Endothelial cell of hepatic sinusoid (primary cell): ENCODE results near the gene PCSK5.

Experiments used
- in situ Hi-C: cut with HindIII; loops from 2 replicates; pipeline ENCODE4 v1.10.0; 2017; ENCODE audit warnings: low sequenced_read_pairs

PCSK5 gene

GRCh38 chr9:75998096-75998780 lies 107.8 kb downstream of the PCSK5 start:
- in situ Hi-C loops = no loop called here

- in situ Hi-C loops = no loop called here
Observed at GRCh38 chr9:76001459-76001858, 111.0 kb downstream of the PCSK5 start.

GRCh38 chr9:76003041-76003440 lies 112.6 kb downstream of the PCSK5 start:
- in situ Hi-C loops = no loop called here

- in situ Hi-C loops = no loop called here
Observed at GRCh38 chr9:76004526-76004925, 114.1 kb downstream of the PCSK5 start.

DNA sequence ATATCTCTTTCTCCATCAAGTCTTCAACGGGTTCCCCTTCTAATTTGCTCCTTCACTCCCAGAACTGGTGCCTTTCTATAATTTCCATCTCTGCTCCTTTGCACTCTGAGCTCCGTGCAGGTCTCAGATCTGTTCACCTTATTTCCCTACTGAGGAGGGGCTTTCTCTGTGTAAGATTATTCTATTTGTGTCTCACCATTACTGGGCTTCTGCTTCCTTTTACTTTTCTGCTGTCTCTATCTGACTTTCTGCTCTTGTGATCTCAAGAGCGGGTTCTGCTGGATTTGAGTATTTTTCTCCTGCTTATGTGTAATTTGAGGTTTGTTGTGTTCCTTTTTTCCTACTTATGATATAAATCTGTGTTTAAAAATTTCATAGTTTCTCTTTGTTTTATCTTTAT lies 117.5 kb downstream of the PCSK5 start:
- in situ Hi-C loops = no loop called here

DNA sequence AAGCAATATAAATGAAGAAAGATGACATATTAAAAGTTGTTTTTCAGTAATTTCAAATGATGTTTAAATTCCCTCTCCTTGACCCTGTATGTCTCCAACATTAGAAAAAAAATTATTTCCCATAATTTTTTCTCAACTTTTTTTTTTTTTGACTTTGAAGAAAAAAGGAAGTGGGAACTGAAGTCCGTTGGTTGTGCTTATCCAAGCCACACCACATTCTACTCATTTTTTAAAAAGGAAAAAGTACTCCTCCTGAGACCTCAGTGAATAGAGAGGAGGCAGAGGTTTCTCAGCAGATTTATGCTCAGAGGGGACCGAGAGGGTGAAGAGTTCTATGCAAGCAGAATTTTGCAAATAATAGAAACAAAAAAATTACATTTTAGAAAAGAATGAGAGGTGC lies 123.3 kb downstream of the PCSK5 start:
- in situ Hi-C loops = no loop called here

GRCh38 chr9:76018235-76018634 lies 127.8 kb downstream of the PCSK5 start:
- in situ Hi-C loops = no loop called here

DNA sequence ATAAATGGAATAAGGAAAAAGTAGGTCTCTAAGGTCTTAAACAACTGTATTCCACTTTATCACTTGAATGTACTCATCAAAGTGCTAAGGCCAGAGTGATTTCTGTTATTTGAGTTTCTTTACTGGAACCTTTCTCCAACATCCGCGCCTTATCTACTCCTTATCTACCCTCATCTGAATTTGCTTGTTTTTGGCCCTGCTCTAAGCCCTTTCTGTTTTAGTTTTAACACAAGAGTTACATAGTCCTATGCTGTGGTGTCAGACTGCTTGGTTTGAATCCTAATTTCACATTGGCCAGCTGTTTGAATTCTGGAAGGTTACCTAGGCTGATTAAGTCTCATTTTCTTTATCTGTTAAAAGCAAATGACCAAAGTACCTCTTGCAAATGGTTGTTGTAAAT lies 128.3 kb downstream of the PCSK5 start:
- in situ Hi-C loops = no loop called here

GRCh38 chr9:76020652-76021051 lies 130.2 kb downstream of the PCSK5 start:
- in situ Hi-C loops = no loop called here

- in situ Hi-C loops = no loop called here
Observed at GRCh38 chr9:76022317-76022716, 131.8 kb downstream of the PCSK5 start.

- in situ Hi-C loops = no loop called here
Observed at GRCh38 chr9:76023715-76024195, 133.3 kb downstream of the PCSK5 start.

DNA sequence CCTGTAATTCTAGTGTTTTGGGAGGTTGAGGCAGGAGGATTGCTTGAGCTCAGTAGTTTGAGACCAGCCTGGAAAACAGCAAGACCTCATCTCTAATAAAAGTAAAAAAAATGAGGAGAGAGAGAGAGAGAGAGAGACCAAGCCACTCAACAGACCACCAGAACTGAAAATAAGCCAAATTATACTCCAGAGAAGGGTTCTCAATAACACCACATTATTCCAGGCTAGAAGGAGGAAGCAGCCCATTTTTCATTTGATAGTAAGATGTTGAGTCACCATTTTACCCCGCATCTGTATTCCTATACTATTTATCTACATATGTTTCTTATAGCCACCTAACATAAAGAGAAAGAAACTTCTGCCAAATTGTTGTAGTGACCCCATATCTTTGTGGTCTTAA lies 134.8 kb downstream of the PCSK5 start:
- in situ Hi-C loops = loop anchor here (25.0 kb wide), 1 partner anchor 112 kb away; no protein-coding TSS in a partner anchor

- in situ Hi-C loops = loop anchor here (25.0 kb wide), 1 partner anchor 111 kb away; no protein-coding TSS in a partner anchor
Observed at GRCh38 chr9:76026796-76027195, 136.3 kb downstream of the PCSK5 start.

- in situ Hi-C loops = loop anchor here (25.0 kb wide), 1 partner anchor 110 kb away; no protein-coding TSS in a partner anchor
Observed at GRCh38 chr9:76027416-76027815, 136.9 kb downstream of the PCSK5 start.

DNA sequence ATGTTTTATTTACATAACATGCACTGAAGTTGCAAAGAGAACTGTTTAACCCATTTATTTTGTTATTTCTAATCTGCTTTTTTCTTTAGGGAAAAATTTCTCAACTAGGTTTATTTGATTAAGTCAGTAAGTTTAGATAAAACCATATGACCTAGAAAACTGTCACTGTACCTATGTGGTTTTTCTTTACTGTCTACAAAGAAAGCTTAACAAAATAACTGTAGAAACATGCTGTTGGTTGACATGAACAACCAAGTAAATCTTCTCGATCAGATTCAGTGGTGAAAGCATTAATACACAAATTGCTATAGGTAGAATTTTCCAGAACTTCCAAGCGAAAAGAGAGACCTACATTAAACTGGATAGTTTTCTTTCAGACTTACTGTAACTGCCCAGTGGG lies 137.4 kb downstream of the PCSK5 start:
- in situ Hi-C loops = loop anchor here (25.0 kb wide), 1 partner anchor 109 kb away; no protein-coding TSS in a partner anchor

- in situ Hi-C loops = loop anchor here (5.0 to 25.0 kb wide), 2 partner anchors 35 to 105 kb away; no protein-coding TSS in a partner anchor
Observed at GRCh38 chr9:76032038-76032796, 141.7 kb downstream of the PCSK5 start.

- in situ Hi-C loops = loop anchor here (5.0 to 25.0 kb wide), 2 partner anchors 34 to 104 kb away; no protein-coding TSS in a partner anchor
Observed at GRCh38 chr9:76032797-76033373, 142.4 kb downstream of the PCSK5 start.

DNA sequence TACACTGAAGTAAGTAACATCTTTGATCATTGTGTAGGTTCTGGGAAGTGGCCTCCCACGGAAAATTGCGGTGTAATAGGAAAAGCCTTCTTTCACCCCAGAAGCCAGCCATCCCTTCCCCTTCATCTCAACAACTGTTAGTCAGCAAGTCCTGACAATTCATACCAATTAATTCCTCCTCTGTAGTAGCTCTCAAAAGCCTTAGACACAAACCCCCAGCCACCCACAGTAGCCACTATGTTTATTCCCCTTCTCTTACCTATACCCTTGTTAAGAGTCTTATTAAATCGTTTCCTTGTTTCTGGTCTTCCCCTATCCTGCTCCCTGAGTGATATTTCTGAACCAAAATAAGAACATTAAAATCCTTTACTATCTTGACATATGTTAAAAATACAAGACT lies 143.6 kb downstream of the PCSK5 start:
- in situ Hi-C loops = loop anchor here (5.0 to 25.0 kb wide), 2 partner anchors 33 to 103 kb away; no protein-coding TSS in a partner anchor

- in situ Hi-C loops = loop anchor here (5.0 to 25.0 kb wide), 2 partner anchors 64 to 101 kb away; no protein-coding TSS in a partner anchor
Observed at GRCh38 chr9:76036762-76037161, 146.3 kb downstream of the PCSK5 start.

DNA sequence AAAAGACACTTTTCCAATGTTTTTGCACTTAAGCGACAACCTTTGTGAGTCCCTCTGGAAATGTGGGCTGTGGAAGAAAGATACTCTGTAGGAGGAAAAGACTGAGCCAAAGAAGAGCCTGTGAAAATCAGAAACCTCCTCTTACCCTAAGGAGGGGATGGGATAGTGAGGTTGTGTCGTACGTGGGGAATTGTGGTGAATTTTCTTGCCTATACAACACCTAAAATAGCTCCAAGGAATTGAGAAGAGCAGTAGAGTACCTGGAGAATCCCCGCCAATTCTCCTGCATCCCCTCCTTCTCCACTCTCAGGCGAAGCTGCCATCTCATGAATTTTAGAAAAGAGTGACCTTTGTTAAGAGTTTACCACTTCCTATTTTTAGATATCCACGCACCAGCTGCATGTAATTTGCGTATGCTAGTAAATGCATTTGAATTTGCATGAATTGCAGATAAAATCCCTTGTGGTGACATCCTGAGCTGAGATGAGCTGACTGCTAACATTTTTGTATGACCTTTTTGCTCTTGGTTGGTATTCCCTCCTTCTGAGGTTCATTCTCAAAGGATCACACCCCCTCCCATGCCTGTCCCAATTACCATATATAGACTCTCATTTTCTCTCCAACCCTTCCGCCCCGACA lies 147.2 kb downstream of the PCSK5 start:
- in situ Hi-C loops = loop anchor here (5.0 to 25.0 kb wide), 2 partner anchors 65 to 100 kb away; no protein-coding TSS in a partner anchor

- in situ Hi-C loops = loop anchor here (5.0 to 25.0 kb wide), 2 partner anchors 66 to 99 kb away; no protein-coding TSS in a partner anchor
Observed at GRCh38 chr9:76038431-76038830, 148.0 kb downstream of the PCSK5 start.
